ENCODE data around the gene AK1. TPM values are rescaled to one million over a fixed set of nuclear protein-coding genes. Genes with fewer than 3 reads are reported as not detected.

AK1 gene
- polyA plus RNA-seq, 1 of the 3 experiments (the other 2 are of a cell fraction) = 125 TPM

DNA sequence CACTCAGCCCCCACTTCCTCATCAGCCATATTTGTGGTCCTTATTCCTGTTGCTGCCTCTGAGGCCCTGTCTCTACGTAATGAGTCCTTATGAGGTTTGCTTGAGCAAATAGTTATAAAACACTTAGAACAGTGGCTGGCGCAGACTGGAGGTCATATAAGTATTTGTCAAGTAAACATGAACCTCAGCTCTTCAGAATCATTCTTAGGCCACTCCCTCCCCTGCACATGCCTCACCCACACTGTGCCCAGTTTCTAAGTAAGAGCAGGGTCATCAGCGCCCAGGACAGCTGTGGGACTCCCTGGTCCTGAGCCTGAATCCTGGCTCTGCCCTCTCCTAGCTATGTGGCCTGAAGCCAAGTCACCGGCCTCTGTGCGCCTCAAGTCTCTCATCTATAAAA is 35.4 kb upstream of the AK1 start:
- Histone ChIP-seq H3K27me3 (ENCODE audit: insufficient read depth) (no peaks in the 10 kb centered on the region), H3K36me3 (replicated peaks in 1 of 2; ENCODE audit: control insufficient read depth in 1 of 2, insufficient read depth in 2 of 2, low read length in 1 of 2) (peaks cover 0 to 5% of the 10 kb centered on the region in 2 experiments), H3K27ac (ENCODE audit: low read depth in 2 of 2, low read length in 1 of 2) (no peak overlapping the region), H2AFZ (ENCODE audit: low read depth) (no peak overlapping the region), H3F3A (replicated peaks; ENCODE audit: insufficient read depth) (peaks cover 7% of the 10 kb centered on the region), H3K9ac (no peak overlapping the region), H3K4me1 (ENCODE audit: control insufficient read depth in 1 of 2, insufficient read depth in 2 of 2, low read depth in 1 of 2, low read length in 1 of 2) (peaks cover 7 to 24% of the 10 kb centered on the region in 2 experiments; a peak in 3 of 4 replicates), H3K9me2 (no peaks in the 10 kb centered on the region), H4K20me1 (ENCODE audit: insufficient read depth) (no peaks in the 10 kb centered on the region), H3K4me2 (no peak overlapping the region), H3K9me3 (no peaks in the 10 kb centered on the region), H3K79me2 (ENCODE audit: insufficient read depth) (peaks cover 14% of the 10 kb centered on the region), H3K4me3 (ENCODE audit: low read depth in 2 of 2, low read length in 1 of 2) (no peak overlapping the region)
- 94% methylated on average over 5 of the region's 5 CpGs for WGBS (ENCODE audit: low lambda C conversion rate)
- ChIA-PET CTCF (interaction anchor here (1.1 to 1.4 kb wide), 3 partner anchors 178 to 323 kb away, joined by 3 to 6 read pairs (median 3); partner anchors contain the start of gene TOR2A), POLR2A (no interaction called here)
- DNase-seq = no peak
- TF ChIP-seq POLR2AphosphoS5 (IDR thresholded peaks at IDR 0.05; ENCODE audit: low read depth, low read length) (no peak), NRF1 (IDR thresholded peaks at IDR 0.05; ENCODE audit: low read depth, low read length) (no peak), SMC3 (IDR thresholded peaks at IDR 0.05; ENCODE audit: low read depth, low read length) (no peak), RXRA (IDR thresholded peaks at IDR 0.05; ENCODE audit: borderline replicate concordance, low read depth) (no peak), NFIC (IDR thresholded peaks at IDR 0.05; ENCODE audit: borderline replicate concordance) (no peak)

DNA sequence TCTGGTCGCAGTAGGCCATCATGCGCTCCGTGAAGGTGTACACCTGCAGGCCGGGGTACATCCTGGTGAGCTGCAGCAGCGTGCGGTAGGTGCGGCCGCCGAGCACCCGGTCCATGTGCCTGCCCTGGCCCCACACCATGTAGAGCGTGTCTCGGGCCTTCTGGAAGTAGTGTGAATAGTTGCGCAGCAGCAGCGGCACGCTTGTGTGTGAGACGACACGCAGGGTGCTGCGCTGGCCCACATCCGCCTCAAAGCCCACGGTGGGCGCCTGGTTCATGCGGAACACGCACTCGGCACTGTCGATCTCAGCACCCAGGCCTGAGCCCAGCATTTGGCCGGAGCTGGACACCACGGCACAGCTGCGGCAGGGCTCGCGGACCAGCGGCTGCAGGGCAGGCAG is 34.8 kb upstream of the AK1 start:
- Histone ChIP-seq H3K4me3 (ENCODE audit: low read depth in 2 of 2, low read length in 1 of 2) (no peak overlapping the region), H3K36me3 (replicated peaks in 1 of 2; ENCODE audit: control insufficient read depth in 1 of 2, insufficient read depth in 2 of 2, low read length in 1 of 2) (peaks cover 0 to 5% of the 10 kb centered on the region in 2 experiments), H3K79me2 (ENCODE audit: insufficient read depth) (peaks cover 14% of the 10 kb centered on the region), H3K4me2 (no peak overlapping the region), H3K9me3 (no peaks in the 10 kb centered on the region), H4K20me1 (ENCODE audit: insufficient read depth) (no peaks in the 10 kb centered on the region), H3K27me3 (ENCODE audit: insufficient read depth) (no peaks in the 10 kb centered on the region), H2AFZ (ENCODE audit: low read depth) (no peak overlapping the region), H3K9ac (no peak overlapping the region), H3K27ac (ENCODE audit: low read depth in 2 of 2, low read length in 1 of 2) (no peak overlapping the region), H3F3A (replicated peaks; ENCODE audit: insufficient read depth) (peaks cover 2% of the 10 kb centered on the region), H3K9me2 (no peaks in the 10 kb centered on the region), H3K4me1 (ENCODE audit: control insufficient read depth in 1 of 2, insufficient read depth in 2 of 2, low read depth in 1 of 2, low read length in 1 of 2) (peaks cover 1 to 20% of the 10 kb centered on the region in 2 experiments; a peak in 3 of 4 replicates)
- no peak for DNase-seq
- POLR2A ChIA-PET = no interaction called here
- CTCF ChIA-PET = interaction anchor here (1.2 to 1.4 kb wide), 2 partner anchors 177 to 205 kb away, joined by 3 to 6 read pairs; partner anchors contain the start of gene TOR2A
- TF ChIP-seq FOXJ3 (CRISPR knock-in tag; IDR thresholded peaks at IDR 0.05) = no peak
- TF ChIP-seq EZH2phosphoT487 (IDR thresholded peaks at IDR 0.05; ENCODE audit: borderline replicate concordance, low read depth) = no peak
- TF ChIP-seq FOSL2 (IDR thresholded peaks at IDR 0.05; ENCODE audit: borderline replicate concordance, low read depth) = no peak
- TF ChIP-seq MEF2A (IDR thresholded peaks at IDR 0.05; ENCODE audit: borderline replicate concordance, low read depth) = no peak
- no peak for TF ChIP-seq JUND (IDR thresholded peaks at IDR 0.05)
- TF ChIP-seq YY1 (IDR thresholded peaks at IDR 0.05; ENCODE audit: low read depth) = no peak
- TF ChIP-seq, protein P1, sequence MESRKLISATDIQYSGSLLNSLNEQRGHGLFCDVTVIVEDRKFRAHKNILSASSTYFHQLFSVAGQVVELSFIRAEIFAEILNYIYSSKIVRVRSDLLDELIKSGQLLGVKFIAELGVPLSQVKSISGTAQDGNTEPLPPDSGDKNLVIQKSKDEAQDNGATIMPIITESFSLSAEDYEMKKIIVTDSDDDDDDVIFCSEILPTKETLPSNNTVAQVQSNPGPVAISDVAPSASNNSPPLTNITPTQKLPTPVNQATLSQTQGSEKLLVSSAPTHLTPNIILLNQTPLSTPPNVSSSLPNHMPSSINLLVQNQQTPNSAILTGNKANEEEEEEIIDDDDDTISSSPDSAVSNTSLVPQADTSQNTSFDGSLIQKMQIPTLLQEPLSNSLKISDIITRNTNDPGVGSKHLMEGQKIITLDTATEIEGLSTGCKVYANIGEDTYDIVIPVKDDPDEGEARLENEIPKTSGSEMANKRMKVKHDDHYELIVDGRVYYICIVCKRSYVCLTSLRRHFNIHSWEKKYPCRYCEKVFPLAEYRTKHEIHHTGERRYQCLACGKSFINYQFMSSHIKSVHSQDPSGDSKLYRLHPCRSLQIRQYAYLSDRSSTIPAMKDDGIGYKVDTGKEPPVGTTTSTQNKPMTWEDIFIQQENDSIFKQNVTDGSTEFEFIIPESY (IDR thresholded peaks at IDR 0.05; ENCODE audit: borderline replicate concordance, low read depth) = no peak
- TF ChIP-seq RAD21 (IDR thresholded peaks at IDR 0.05; ENCODE audit: low read length) = no peak
- no peak for TF ChIP-seq TEAD4 (IDR thresholded peaks at IDR 0.05; ENCODE audit: borderline replicate concordance, insufficient read depth)
- no peak for TF ChIP-seq RCOR1 (IDR thresholded peaks at IDR 0.05; ENCODE audit: low read length)
- TF ChIP-seq NFIC (IDR thresholded peaks at IDR 0.05; ENCODE audit: borderline replicate concordance) = no peak
- TF ChIP-seq, protein P2, sequence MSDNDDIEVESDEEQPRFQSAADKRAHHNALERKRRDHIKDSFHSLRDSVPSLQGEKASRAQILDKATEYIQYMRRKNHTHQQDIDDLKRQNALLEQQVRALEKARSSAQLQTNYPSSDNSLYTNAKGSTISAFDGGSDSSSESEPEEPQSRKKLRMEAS (IDR thresholded peaks at IDR 0.05; ENCODE audit: low read depth) = no peak
- TF ChIP-seq, protein P3, sequence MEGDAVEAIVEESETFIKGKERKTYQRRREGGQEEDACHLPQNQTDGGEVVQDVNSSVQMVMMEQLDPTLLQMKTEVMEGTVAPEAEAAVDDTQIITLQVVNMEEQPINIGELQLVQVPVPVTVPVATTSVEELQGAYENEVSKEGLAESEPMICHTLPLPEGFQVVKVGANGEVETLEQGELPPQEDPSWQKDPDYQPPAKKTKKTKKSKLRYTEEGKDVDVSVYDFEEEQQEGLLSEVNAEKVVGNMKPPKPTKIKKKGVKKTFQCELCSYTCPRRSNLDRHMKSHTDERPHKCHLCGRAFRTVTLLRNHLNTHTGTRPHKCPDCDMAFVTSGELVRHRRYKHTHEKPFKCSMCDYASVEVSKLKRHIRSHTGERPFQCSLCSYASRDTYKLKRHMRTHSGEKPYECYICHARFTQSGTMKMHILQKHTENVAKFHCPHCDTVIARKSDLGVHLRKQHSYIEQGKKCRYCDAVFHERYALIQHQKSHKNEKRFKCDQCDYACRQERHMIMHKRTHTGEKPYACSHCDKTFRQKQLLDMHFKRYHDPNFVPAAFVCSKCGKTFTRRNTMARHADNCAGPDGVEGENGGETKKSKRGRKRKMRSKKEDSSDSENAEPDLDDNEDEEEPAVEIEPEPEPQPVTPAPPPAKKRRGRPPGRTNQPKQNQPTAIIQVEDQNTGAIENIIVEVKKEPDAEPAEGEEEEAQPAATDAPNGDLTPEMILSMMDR (IDR thresholded peaks at IDR 0.05) = no peak
- no peak for TF ChIP-seq ELF1 (IDR thresholded peaks at IDR 0.05)
- TF ChIP-seq TAF1 (IDR thresholded peaks at IDR 0.05; ENCODE audit: borderline replicate concordance, low read depth, low read length) = no peak
- TF ChIP-seq, protein P4, sequence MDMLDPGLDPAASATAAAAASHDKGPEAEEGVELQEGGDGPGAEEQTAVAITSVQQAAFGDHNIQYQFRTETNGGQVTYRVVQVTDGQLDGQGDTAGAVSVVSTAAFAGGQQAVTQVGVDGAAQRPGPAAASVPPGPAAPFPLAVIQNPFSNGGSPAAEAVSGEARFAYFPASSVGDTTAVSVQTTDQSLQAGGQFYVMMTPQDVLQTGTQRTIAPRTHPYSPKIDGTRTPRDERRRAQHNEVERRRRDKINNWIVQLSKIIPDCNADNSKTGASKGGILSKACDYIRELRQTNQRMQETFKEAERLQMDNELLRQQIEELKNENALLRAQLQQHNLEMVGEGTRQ (IDR thresholded peaks at IDR 0.05; ENCODE audit: borderline replicate concordance, low read depth, low read length) = no peak
- TF ChIP-seq MXI1 (IDR thresholded peaks at IDR 0.05; ENCODE audit: low read depth, low read length) = no peak
- TF ChIP-seq TCF12 (IDR thresholded peaks at IDR 0.05) = no peak
- no peak for TF ChIP-seq FOXM1 (IDR thresholded peaks at IDR 0.05; ENCODE audit: low read depth)
- TF ChIP-seq GABPA (IDR thresholded peaks at IDR 0.05; ENCODE audit: low read depth) = no peak
- 97% methylated on average over 25 of the region's 31 CpGs for WGBS (ENCODE audit: low lambda C conversion rate)
